Mesendoderm (in vitro differentiated cells): ENCODE data around the gene DIP2B. TPM values are rescaled to one million over a fixed set of nuclear protein-coding genes. Genes with fewer than 3 reads are reported as not detected.

Source experiments
- DNase-seq: peaks from one replicate; pipeline ENCODE4 v3.0.0; 2013
- H2AK5ac ChIP-seq: 2 replicates; pipeline ENCODE4 v1.6.1; 2013; ENCODE audit warnings: low read length, inconsistent platforms
- H2BK120ac ChIP-seq: 2 replicates; pipeline ENCODE4 v1.6.1; 2013; ENCODE audit warnings: low read depth, mild to moderate bottlenecking, low read length, moderate library complexity, mixed read lengths
- H2BK15ac ChIP-seq: replicated peaks from 2 replicates; pipeline ENCODE4 v1.6.1; 2013; ENCODE audit warnings: low read depth, mild to moderate bottlenecking, moderate library complexity
- H2BK5ac ChIP-seq: 2 replicates; pipeline ENCODE4 v1.6.1; 2013; ENCODE audit warnings: low read length, inconsistent platforms
- H3K18ac ChIP-seq: 2 replicates; pipeline ENCODE4 v1.6.1; 2013; ENCODE audit warnings: mild to moderate bottlenecking, low read length, mixed read lengths
- H3K23ac ChIP-seq: one replicate; pipeline ENCODE4 v1.6.1; 2013; ENCODE audit warnings: low read length
- H3K27ac ChIP-seq: 2 replicates; pipeline ENCODE4 v1.5.1; 2013; ENCODE audit warnings: low read depth, mild to moderate bottlenecking, inconsistent platforms, low read length, moderate library complexity
- H3K27me3 ChIP-seq: 2 replicates; pipeline ENCODE4 v1.6.1; 2013; ENCODE audit warnings: low read length, control low read depth, mild to moderate bottlenecking, inconsistent platforms; ENCODE audit not compliant: insufficient read depth, poor library complexity
- H3K36me3 ChIP-seq: 2 replicates; pipeline ENCODE4 v1.6.1; 2013; ENCODE audit warnings: low read length, inconsistent platforms; ENCODE audit not compliant: control insufficient read depth, insufficient read depth
- H3K4ac ChIP-seq: one replicate; pipeline ENCODE4 v1.6.1; 2013; ENCODE audit warnings: low read depth, mild to moderate bottlenecking, low read length, moderate library complexity
- H3K4me1 ChIP-seq: 2 replicates; pipeline ENCODE4 v1.6.1; 2013; ENCODE audit warnings: low read depth, low read length, inconsistent platforms; ENCODE audit not compliant: control insufficient read depth
- H3K4me2 ChIP-seq: 2 replicates; pipeline ENCODE4 v1.6.1; 2013; ENCODE audit warnings: low read length
- H3K4me3 ChIP-seq: 2 replicates; pipeline ENCODE4 v1.5.1; 2013; ENCODE audit warnings: mild to moderate bottlenecking, low read length
- H3K56ac ChIP-seq: one replicate; pipeline ENCODE4 v1.6.1; 2013; ENCODE audit warnings: low read length
- H3K79me1 ChIP-seq: 2 replicates; pipeline ENCODE4 v1.6.1; 2013; ENCODE audit warnings: low read length, inconsistent platforms
- H3K79me2 ChIP-seq: 2 replicates; pipeline ENCODE4 v1.6.1; 2013; ENCODE audit warnings: mild to moderate bottlenecking, low read length; ENCODE audit not compliant: control insufficient read depth, insufficient read depth
- H3K9ac ChIP-seq: 2 replicates; pipeline ENCODE4 v1.6.1; 2013; ENCODE audit warnings: low read length, inconsistent platforms
- H4K5ac ChIP-seq: one replicate; pipeline ENCODE4 v1.6.1; 2013; ENCODE audit warnings: low read length
- H4K8ac ChIP-seq: one replicate; pipeline ENCODE4 v1.6.1; 2013; ENCODE audit warnings: low read depth, mild to moderate bottlenecking, control low read depth, low read length, moderate library complexity
- WGBS: extraction: QIAGEN DNeasy Blood & Tissue Kit; methylation state at CpG from one replicate; pipeline ENCODE4 v1.1.7; 2013; ENCODE audit warnings: low lambda C conversion rate, missing lambda C conversion rate; ENCODE audit not compliant: insufficient coverage; ENCODE audit errors: extremely low coverage; 5-methylcytosine and 5-hydroxymethylcytosine counted together
- small RNA-seq: library from polyadenylated mRNA; stranded (forward); fragments of <200 nt; extraction: miRNeasy Mini kit (QIAGEN cat#:217004); gene quantifications from one replicate; pipeline ENCODE3, GENCODE V24; 2013; ENCODE audit not compliant: insufficient read depth

Gene DIP2B

DNA sequence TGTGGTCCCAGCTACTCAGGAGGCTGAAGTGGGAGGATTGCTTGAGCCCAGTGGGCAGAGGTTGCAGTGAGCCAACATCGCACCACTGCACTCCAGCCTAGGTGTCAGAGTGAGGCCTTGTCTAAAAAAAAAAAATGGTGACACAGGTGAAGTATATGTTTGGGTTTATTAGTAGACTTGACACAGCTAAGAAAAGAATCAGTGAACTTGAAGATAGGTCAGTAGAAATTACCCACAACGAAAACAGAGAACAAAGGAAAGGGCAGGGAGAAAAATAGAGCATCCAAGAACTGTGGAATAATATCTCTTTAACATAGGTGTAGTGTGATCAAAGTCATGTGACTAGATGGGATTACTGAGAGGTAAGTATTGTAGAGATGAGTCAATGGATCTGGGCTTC lies 282.8 kb downstream of the DIP2B start:
- Histone ChIP-seq H3K9ac (no peak overlapping the region), H3K79me1 (peaks cover 2% of the 10 kb centered on the region), H3K4me3 (no peak overlapping the region), H3K4me1 (no peaks in the 10 kb centered on the region), H3K27ac (no peak overlapping the region), H4K5ac (no peak overlapping the region), H3K56ac (no peak overlapping the region), H3K23ac (no peak overlapping the region), H3K4me2 (no peak overlapping the region), H3K79me2 (no peaks in the 10 kb centered on the region), H2BK5ac (no peak overlapping the region), H3K18ac (no peak overlapping the region), H4K8ac (no peak overlapping the region), H2AK5ac (no peak overlapping the region), H2BK120ac (no peak overlapping the region), H3K4ac (no peak overlapping the region), H3K27me3 (no peaks in the 10 kb centered on the region), H3K36me3 (no peaks in the 10 kb centered on the region), H2BK15ac (no peak overlapping the region)
- DNase-seq = no peak
- WGBS = no CpG with 5 or more reads among the region's 2 CpGs

DNA sequence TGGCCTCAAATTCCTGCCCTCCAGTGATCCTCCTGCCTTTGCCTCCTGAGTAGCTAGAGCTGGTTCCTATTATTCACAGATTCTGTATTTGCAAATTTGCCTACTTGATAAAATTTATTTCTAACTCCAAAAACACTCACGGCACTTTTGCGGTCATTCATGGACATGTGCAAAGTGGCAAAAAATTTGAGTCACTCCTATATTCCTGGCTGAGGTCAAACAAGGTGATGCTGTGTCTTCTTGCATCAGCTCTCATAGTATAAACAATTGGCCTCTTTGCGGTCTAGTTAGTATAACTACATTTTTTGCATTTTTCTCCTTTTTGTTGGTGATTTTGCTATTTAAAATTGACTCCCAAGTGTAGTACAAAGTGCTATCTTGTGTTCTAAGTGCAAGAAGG lies 283.8 kb downstream of the DIP2B start:
- H3K79me2 ChIP-seq = no peaks in the 10 kb centered on the region
- H3K36me3 ChIP-seq = no peaks in the 10 kb centered on the region
- H3K23ac ChIP-seq = no peak overlapping the region
- no peak overlapping the region for H2BK15ac ChIP-seq
- no peak overlapping the region for H2AK5ac ChIP-seq
- H3K9ac ChIP-seq = no peak overlapping the region
- WGBS = no CpG with 5 or more reads among the region's 3 CpGs
- H3K18ac ChIP-seq = no peak overlapping the region
- H4K8ac ChIP-seq = no peak overlapping the region
- no peak overlapping the region for H3K56ac ChIP-seq
- no peak overlapping the region for H4K5ac ChIP-seq
- H3K4me1 ChIP-seq = no peaks in the 10 kb centered on the region
- H3K27ac ChIP-seq = no peak overlapping the region
- H3K4me2 ChIP-seq = no peak overlapping the region
- H2BK120ac ChIP-seq = no peak overlapping the region
- no peak for DNase-seq
- H3K27me3 ChIP-seq = no peaks in the 10 kb centered on the region
- no peak overlapping the region for H3K4me3 ChIP-seq
- no peak overlapping the region for H2BK5ac ChIP-seq
- H3K4ac ChIP-seq = no peak overlapping the region
- H3K79me1 ChIP-seq = peaks cover 2% of the 10 kb centered on the region

- Histone ChIP-seq H3K4me2 (no peak overlapping the region), H3K4ac (no peak overlapping the region), H3K79me1 (peaks cover 2% of the 10 kb centered on the region), H3K4me3 (no peak overlapping the region), H4K8ac (no peak overlapping the region), H4K5ac (no peak overlapping the region), H2AK5ac (no peak overlapping the region), H3K27ac (no peak overlapping the region), H2BK120ac (no peak overlapping the region), H3K79me2 (no peaks in the 10 kb centered on the region), H3K9ac (no peak overlapping the region), H3K56ac (no peak overlapping the region), H2BK5ac (no peak overlapping the region), H3K4me1 (no peaks in the 10 kb centered on the region), H2BK15ac (no peak overlapping the region), H3K18ac (no peak overlapping the region), H3K23ac (no peak overlapping the region), H3K36me3 (no peaks in the 10 kb centered on the region), H3K27me3 (no peaks in the 10 kb centered on the region)
- no peak for DNase-seq
- no CpG with 5 or more reads among the region's 5 CpGs for WGBS
Measured at GRCh38 chr12:50790081-50790480, 285.3 kb downstream of the DIP2B start.

Small RNA genes lying within 50 kb of the gene (small RNA-seq; reads per million reads assigned to genes)
- gene RF00019 (not detected), gene RNU6-238P (not detected), gene RNU6-769P (not detected)
